Ovary (tissue), 3 donors: ENCODE measurements around the gene ZNF557.
A peak's percentile ranks its signal among the peaks of the same experiment; 100 is the strongest.

Source experiments
- POLR2A ChIP-seq: fragments of 450-650 bp; IDR thresholded peaks from one replicate; pipeline ENCODE4 v1.6.1; 2017; ENCODE audit warnings: antibody characterized with exemption, mild to moderate bottlenecking, moderate library complexity
- TF ChIP-seq, protein P1 (sequence below), 3 donors: fragments of 450-650 bp in 2 of 3; fragments of 200-600 bp in 1 of 3; IDR thresholded peaks; one replicate each; pipeline versions ENCODE4 v1.5.1 to v1.8.0; 2016 to 2022; ENCODE audit warnings: antibody characterized with exemption in 3 of 3, mild to moderate bottlenecking in 1 of 3
- donor health status: DM: no; HTN: no; CAD: no.

DNA sequence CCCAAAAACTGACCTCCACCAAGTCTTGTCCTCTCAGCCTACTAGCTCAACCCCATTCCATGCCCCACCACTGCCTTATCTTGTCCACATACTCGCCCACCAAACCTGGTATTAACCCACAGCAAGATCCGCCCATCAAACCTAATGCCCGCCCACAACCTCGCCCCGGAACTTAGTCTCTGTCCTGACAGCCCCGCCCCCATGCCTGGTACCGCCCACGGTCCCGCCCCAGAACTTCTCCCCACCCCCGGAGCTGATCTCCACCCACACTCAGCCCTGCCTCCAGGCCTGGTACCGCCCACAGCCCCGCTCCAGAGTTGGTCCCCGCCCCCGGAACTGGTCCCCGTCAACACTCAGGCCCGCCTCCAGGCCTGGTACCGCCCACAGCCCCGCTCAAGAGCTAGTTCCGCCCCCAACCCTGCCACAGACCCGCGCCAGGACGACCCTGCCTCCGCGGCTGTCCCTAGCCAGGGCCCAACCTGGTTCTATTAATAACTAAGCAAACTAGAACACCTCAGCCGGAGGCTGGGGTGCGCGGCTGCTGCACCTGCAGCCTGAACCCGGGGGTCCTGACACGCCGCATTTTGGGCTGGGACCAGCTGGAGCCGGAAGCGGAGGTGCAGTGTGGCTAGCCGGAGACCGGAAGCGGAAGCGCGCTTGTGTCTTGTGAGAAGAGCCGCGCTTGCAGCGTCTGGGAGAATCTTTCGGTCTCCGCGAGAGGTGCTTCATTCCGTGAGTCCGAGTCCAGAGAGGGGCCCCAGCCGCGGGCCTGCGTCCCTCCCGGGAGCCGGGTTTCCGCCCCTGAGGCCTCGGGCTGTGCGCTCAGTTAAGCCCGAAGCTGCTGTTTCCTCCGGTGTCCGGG is at the start of gene ZNF557:
- TF ChIP-seq, protein P1, sequence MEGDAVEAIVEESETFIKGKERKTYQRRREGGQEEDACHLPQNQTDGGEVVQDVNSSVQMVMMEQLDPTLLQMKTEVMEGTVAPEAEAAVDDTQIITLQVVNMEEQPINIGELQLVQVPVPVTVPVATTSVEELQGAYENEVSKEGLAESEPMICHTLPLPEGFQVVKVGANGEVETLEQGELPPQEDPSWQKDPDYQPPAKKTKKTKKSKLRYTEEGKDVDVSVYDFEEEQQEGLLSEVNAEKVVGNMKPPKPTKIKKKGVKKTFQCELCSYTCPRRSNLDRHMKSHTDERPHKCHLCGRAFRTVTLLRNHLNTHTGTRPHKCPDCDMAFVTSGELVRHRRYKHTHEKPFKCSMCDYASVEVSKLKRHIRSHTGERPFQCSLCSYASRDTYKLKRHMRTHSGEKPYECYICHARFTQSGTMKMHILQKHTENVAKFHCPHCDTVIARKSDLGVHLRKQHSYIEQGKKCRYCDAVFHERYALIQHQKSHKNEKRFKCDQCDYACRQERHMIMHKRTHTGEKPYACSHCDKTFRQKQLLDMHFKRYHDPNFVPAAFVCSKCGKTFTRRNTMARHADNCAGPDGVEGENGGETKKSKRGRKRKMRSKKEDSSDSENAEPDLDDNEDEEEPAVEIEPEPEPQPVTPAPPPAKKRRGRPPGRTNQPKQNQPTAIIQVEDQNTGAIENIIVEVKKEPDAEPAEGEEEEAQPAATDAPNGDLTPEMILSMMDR (IDR thresholded peaks at IDR 0.05), result no peak
- peak; percentile 52 for TF ChIP-seq POLR2A
